ENCODE data around the gene POMC.

The POMC gene

GRCh38 chr2:25197336-25198208 lies 29.2 kb upstream of the POMC start:
- no peaks in the 10 kb centered on the region for H3F3A ChIP-seq (ENCODE audit: low read depth)
- TF ChIP-seq EZH2phosphoT487 (IDR thresholded peaks at IDR 0.05; ENCODE audit: borderline replicate concordance), result no peak
- no peaks in the 10 kb centered on the region for H4K20me1 ChIP-seq (ENCODE audit: insufficient read depth, low read length, poor library complexity, severe bottlenecking)
- H2AFZ ChIP-seq (ENCODE audit: low read length), result peak overlapping the region; percentile 22
- peaks cover 9% of the 10 kb centered on the region for H3K4me1 ChIP-seq (ENCODE audit: insufficient read depth, low read length, poor library complexity, severe bottlenecking)
- H3K9me2 ChIP-seq (replicated peaks; ENCODE audit: low read depth, low read length), result no peaks in the 10 kb centered on the region
- no peaks in the 10 kb centered on the region for H3K9me3 ChIP-seq (ENCODE audit: insufficient read depth, low read depth, low read length)
- H3K27me3 ChIP-seq (ENCODE audit: insufficient read depth, low read length, poor library complexity, severe bottlenecking), result no peaks in the 10 kb centered on the region
- no peak overlapping the region for H3K4me2 ChIP-seq (ENCODE audit: low read depth, low read length, poor library complexity, severe bottlenecking)
- H3K4me3 ChIP-seq (ENCODE audit: low read length, poor library complexity, severe bottlenecking), result no peak overlapping the region
- H3K9ac ChIP-seq (ENCODE audit: low read depth, low read length, poor library complexity, severe bottlenecking), result peak overlapping the region; percentile 3
- no peaks in the 10 kb centered on the region for H3K36me3 ChIP-seq (ENCODE audit: insufficient read depth, low read length)
- no peaks in the 10 kb centered on the region for H3K79me2 ChIP-seq (ENCODE audit: insufficient read depth, low read length)

DNA sequence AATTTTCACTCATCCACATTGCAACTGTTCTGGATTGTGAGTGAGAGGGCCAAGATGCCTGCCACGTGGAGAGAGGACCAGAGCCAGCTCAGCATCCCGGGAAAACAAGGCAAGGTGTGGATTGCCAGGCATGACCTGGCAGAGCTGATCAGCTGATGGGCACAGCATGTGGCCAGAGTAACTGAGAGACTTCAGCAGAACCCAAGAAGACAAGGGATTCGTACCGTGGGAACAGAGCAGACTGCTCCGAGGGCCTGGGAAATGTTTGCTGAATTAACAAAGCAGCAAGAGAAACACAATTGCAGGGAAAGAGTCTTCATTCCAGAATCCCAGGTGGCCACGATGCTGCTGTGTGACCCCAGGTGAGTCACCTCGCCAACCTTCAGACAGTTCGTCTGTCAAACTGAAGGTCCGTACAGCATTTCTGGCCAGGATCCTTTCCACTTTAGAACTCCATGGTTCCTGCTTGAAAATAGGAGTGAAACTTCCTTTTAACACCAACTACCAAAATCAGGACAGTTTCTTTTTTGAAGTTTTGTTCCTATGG lies 26.3 kb upstream of the POMC start:
- no peaks in the 10 kb centered on the region for H4K20me1 ChIP-seq (ENCODE audit: insufficient read depth, low read length, poor library complexity, severe bottlenecking)
- no peak overlapping the region for H3K9ac ChIP-seq (ENCODE audit: low read depth, low read length, poor library complexity, severe bottlenecking)
- H2AFZ ChIP-seq (ENCODE audit: low read length), result no peak overlapping the region
- H3K27me3 ChIP-seq (ENCODE audit: insufficient read depth, low read length, poor library complexity, severe bottlenecking), result no peaks in the 10 kb centered on the region
- H3K9me2 ChIP-seq (replicated peaks; ENCODE audit: low read depth, low read length), result no peaks in the 10 kb centered on the region
- H3K36me3 ChIP-seq (ENCODE audit: insufficient read depth, low read length), result no peaks in the 10 kb centered on the region
- H3K9me3 ChIP-seq (ENCODE audit: insufficient read depth, low read depth, low read length), result no peaks in the 10 kb centered on the region
- H3F3A ChIP-seq (ENCODE audit: low read depth), result no peaks in the 10 kb centered on the region
- no peak overlapping the region for H3K4me3 ChIP-seq (ENCODE audit: low read length, poor library complexity, severe bottlenecking)
- H3K4me1 ChIP-seq (ENCODE audit: insufficient read depth, low read length, poor library complexity, severe bottlenecking), result peaks cover 3% of the 10 kb centered on the region
- no peak for TF ChIP-seq EZH2phosphoT487 (IDR thresholded peaks at IDR 0.05; ENCODE audit: borderline replicate concordance)
- TF ChIP-seq, protein P1, sequence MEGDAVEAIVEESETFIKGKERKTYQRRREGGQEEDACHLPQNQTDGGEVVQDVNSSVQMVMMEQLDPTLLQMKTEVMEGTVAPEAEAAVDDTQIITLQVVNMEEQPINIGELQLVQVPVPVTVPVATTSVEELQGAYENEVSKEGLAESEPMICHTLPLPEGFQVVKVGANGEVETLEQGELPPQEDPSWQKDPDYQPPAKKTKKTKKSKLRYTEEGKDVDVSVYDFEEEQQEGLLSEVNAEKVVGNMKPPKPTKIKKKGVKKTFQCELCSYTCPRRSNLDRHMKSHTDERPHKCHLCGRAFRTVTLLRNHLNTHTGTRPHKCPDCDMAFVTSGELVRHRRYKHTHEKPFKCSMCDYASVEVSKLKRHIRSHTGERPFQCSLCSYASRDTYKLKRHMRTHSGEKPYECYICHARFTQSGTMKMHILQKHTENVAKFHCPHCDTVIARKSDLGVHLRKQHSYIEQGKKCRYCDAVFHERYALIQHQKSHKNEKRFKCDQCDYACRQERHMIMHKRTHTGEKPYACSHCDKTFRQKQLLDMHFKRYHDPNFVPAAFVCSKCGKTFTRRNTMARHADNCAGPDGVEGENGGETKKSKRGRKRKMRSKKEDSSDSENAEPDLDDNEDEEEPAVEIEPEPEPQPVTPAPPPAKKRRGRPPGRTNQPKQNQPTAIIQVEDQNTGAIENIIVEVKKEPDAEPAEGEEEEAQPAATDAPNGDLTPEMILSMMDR (conservative IDR thresholded peaks at IDR 0.05; ENCODE audit: low read length), result no peak
- H3K79me2 ChIP-seq (ENCODE audit: insufficient read depth, low read length), result no peaks in the 10 kb centered on the region
- H3K4me2 ChIP-seq (ENCODE audit: low read depth, low read length, poor library complexity, severe bottlenecking), result no peak overlapping the region

GRCh38 chr2:25190536-25190935 lies 22.2 kb upstream of the POMC start:
- Histone ChIP-seq H2AFZ (ENCODE audit: low read length) (no peak overlapping the region), H3F3A (ENCODE audit: low read depth) (no peaks in the 10 kb centered on the region), H3K9me3 (ENCODE audit: insufficient read depth, low read depth, low read length) (no peaks in the 10 kb centered on the region), H3K36me3 (ENCODE audit: insufficient read depth, low read length) (no peaks in the 10 kb centered on the region), H3K27me3 (ENCODE audit: insufficient read depth, low read length, poor library complexity, severe bottlenecking) (no peaks in the 10 kb centered on the region), H3K9me2 (replicated peaks; ENCODE audit: low read depth, low read length) (no peaks in the 10 kb centered on the region), H3K4me2 (ENCODE audit: low read depth, low read length, poor library complexity, severe bottlenecking) (no peak overlapping the region), H4K20me1 (ENCODE audit: insufficient read depth, low read length, poor library complexity, severe bottlenecking) (no peaks in the 10 kb centered on the region), H3K4me1 (ENCODE audit: insufficient read depth, low read length, poor library complexity, severe bottlenecking) (no peaks in the 10 kb centered on the region), H3K4me3 (ENCODE audit: low read length, poor library complexity, severe bottlenecking) (no peak overlapping the region), H3K79me2 (ENCODE audit: insufficient read depth, low read length) (no peaks in the 10 kb centered on the region), H3K9ac (ENCODE audit: low read depth, low read length, poor library complexity, severe bottlenecking) (no peak overlapping the region)
- TF ChIP-seq, protein P1 (conservative IDR thresholded peaks at IDR 0.05; ENCODE audit: low read length), result no peak
- TF ChIP-seq EZH2phosphoT487 (IDR thresholded peaks at IDR 0.05; ENCODE audit: borderline replicate concordance), result no peak

Measured in Loucy (cell line).